Measurements from ENCODE around the gene DCTN5.

DCTN5 gene

DNA sequence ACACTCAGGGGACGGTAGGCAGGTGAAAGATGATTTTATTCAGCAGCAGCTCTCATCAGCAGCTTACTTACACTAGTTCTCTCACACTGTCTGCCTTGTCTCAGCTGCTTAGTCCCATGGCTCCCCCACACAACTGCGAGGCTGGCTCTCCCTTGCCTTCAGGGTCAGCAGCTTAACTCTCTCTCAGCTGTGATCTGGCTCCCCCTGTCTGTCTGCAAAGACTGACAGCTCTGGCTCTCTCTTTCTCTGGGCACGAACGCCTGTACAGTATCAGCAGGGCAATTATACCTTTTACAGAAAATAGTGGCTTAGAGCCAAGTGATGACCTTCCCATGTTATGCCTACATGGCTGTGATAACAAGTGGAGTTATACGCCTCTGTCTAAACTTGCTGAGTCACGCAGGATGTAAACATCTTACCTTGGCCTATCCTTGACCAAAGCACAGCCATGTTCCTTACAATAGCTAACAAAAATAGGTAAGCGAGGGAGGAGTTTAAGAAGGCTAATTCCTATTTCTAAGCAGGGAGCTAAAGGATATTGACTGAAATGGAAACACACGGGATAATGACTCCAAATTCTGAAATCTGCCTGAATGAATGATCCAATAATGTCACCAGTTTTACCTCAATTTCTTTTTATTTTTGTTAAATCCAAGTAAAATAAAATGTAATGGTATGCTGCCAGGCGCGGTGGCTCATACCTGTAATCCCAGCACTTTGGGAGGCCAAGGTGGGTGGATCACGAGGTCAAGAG lies 44.1 kb upstream of the DCTN5 start:
- TF ChIP-seq FOXP2 (optimal IDR thresholded peaks at IDR 0.05; ENCODE audit: borderline replicate concordance, extremely low read depth, extremely low read length, insufficient read depth) (no peak), SIN3A (IDR thresholded peaks at IDR 0.05; ENCODE audit: borderline replicate concordance, insufficient read depth, low read length) (no peak), TAF1 (IDR thresholded peaks at IDR 0.05; ENCODE audit: borderline replicate concordance, insufficient read depth, low read length) (no peak), POLR2AphosphoS5 (IDR thresholded peaks at IDR 0.05; ENCODE audit: low read depth, low read length) (no peak)
- TF ChIP-seq, protein P1, sequence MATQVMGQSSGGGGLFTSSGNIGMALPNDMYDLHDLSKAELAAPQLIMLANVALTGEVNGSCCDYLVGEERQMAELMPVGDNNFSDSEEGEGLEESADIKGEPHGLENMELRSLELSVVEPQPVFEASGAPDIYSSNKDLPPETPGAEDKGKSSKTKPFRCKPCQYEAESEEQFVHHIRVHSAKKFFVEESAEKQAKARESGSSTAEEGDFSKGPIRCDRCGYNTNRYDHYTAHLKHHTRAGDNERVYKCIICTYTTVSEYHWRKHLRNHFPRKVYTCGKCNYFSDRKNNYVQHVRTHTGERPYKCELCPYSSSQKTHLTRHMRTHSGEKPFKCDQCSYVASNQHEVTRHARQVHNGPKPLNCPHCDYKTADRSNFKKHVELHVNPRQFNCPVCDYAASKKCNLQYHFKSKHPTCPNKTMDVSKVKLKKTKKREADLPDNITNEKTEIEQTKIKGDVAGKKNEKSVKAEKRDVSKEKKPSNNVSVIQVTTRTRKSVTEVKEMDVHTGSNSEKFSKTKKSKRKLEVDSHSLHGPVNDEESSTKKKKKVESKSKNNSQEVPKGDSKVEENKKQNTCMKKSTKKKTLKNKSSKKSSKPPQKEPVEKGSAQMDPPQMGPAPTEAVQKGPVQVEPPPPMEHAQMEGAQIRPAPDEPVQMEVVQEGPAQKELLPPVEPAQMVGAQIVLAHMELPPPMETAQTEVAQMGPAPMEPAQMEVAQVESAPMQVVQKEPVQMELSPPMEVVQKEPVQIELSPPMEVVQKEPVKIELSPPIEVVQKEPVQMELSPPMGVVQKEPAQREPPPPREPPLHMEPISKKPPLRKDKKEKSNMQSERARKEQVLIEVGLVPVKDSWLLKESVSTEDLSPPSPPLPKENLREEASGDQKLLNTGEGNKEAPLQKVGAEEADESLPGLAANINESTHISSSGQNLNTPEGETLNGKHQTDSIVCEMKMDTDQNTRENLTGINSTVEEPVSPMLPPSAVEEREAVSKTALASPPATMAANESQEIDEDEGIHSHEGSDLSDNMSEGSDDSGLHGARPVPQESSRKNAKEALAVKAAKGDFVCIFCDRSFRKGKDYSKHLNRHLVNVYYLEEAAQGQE (IDR thresholded peaks at IDR 0.05; ENCODE audit: insufficient read depth in 1 of 2, low read depth in 2 of 2, low read length in 2 of 2) = no peak

DNA sequence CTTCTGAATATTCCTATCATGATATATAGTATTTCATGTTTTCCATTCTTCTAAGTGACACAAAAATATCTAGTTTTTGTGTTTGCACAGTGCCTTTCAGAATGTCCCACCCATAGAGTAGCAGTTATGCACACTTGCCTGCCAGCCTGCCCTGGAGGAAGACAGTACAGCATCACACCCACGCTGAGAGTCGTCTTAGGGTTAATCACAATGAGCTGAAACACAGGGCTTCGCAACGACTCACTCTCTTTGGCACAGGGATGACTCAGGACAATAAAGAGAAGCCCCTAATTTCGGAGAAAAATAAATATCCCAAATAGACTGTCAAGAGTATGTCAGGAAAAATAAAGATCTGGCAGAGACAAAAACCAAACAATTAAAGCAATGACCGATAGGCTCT lies 33.5 kb upstream of the DCTN5 start:
- no peak for TF ChIP-seq SIN3A (IDR thresholded peaks at IDR 0.05; ENCODE audit: borderline replicate concordance, insufficient read depth, low read length)
- TF ChIP-seq TAF1 (IDR thresholded peaks at IDR 0.05; ENCODE audit: borderline replicate concordance, insufficient read depth, low read length) = no peak

DNA sequence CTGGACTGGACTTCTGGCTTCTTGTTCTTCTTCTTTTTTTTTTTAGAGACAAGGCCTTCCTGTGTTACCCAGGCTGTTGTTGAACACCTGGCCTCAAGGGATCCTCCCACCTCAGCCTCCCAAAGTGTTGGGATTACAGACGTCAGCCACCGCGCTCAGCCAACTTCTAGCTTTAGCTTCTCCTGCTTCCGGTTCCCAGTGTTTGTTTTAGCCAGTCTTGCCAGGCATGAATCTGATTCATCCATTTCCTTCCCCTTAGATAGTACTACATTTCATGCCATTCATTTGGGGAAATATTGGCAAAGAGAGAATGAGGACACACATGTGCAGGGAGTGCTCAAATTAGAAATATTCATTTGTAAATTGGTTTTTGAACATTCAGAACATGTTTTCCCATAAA lies 33.1 kb upstream of the DCTN5 start:
- no peak for TF ChIP-seq TAF1 (IDR thresholded peaks at IDR 0.05; ENCODE audit: borderline replicate concordance, insufficient read depth, low read length)
- no peak for TF ChIP-seq POLR2AphosphoS5 (IDR thresholded peaks at IDR 0.05; ENCODE audit: low read depth, low read length)
- no peak for TF ChIP-seq SIN3A (IDR thresholded peaks at IDR 0.05; ENCODE audit: borderline replicate concordance, insufficient read depth, low read length)
- TF ChIP-seq, protein P1 (IDR thresholded peaks at IDR 0.05; ENCODE audit: insufficient read depth in 1 of 2, low read depth in 2 of 2, low read length in 2 of 2) = no peak
- TF ChIP-seq FOXP2 (optimal IDR thresholded peaks at IDR 0.05; ENCODE audit: borderline replicate concordance, extremely low read depth, extremely low read length, insufficient read depth) = no peak

DNA sequence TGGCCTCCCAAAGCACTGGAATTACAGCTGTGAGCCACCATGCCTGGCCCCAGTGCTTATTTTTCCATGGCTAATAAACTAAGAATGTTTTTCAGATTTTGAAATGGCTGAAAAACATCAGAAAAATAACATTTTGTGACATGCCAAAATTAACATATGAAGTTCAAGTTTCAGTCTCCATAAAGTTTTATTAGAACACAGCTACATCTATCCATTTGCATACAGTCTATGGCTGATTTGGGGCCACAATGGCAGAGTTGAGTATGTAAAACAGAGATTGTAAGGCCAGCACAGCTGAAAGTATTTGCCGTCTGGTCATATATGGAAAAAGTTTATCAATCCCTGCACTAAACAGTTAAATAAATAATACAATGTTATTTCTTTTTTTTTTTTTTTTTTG lies 31.3 kb upstream of the DCTN5 start:
- TF ChIP-seq POLR2AphosphoS5 (IDR thresholded peaks at IDR 0.05; ENCODE audit: low read depth, low read length) (no peak), TAF1 (IDR thresholded peaks at IDR 0.05; ENCODE audit: borderline replicate concordance, insufficient read depth, low read length) (no peak), FOXP2 (optimal IDR thresholded peaks at IDR 0.05; ENCODE audit: borderline replicate concordance, extremely low read depth, extremely low read length, insufficient read depth) (no peak), SIN3A (IDR thresholded peaks at IDR 0.05; ENCODE audit: borderline replicate concordance, insufficient read depth, low read length) (no peak)
- TF ChIP-seq, protein P1 (IDR thresholded peaks at IDR 0.05; ENCODE audit: insufficient read depth in 1 of 2, low read depth in 2 of 2, low read length in 2 of 2) = no peak

DNA sequence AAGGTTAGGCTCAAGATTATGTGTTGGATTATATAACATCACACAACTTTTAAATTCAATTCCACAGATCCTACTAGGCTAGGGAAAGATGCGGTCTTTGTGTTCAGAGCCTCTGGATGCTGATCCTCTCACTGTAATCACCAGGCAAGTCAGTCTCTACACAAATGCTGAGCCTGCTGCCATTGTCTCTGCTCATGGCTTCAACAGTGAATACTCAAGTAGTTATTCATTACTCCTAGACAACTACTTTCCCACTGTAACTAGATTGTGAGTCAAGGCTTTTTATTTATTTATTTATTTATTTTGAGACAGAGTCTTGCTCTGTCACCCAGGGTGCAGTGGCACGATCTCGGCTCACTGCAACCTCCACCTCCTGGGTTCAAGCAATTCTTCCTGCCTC lies 29.3 kb upstream of the DCTN5 start:
- no peak for TF ChIP-seq SIN3A (IDR thresholded peaks at IDR 0.05; ENCODE audit: borderline replicate concordance, insufficient read depth, low read length)
- TF ChIP-seq TAF1 (IDR thresholded peaks at IDR 0.05; ENCODE audit: borderline replicate concordance, insufficient read depth, low read length) = no peak

DNA sequence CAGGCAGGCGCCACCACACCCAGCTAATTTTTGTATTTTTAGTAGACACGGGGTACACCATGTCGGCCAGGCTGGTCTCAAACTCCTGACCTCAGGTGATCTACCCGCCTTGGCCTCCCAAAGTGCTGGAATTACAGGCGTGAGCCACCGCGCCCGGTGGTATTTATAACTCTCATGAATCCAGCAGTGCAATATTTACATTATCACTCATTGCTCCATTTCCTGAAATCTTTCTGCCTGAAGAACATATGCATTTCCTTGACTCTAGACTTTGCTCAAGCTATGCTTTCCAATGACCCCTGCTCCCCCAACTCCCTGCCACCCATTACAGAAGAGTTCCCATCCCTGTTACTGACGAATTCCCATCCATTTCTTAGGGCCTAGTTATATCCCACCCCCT lies 25.5 kb upstream of the DCTN5 start:
- no peak for TF ChIP-seq FOXP2 (optimal IDR thresholded peaks at IDR 0.05; ENCODE audit: borderline replicate concordance, extremely low read depth, extremely low read length, insufficient read depth)

DNA sequence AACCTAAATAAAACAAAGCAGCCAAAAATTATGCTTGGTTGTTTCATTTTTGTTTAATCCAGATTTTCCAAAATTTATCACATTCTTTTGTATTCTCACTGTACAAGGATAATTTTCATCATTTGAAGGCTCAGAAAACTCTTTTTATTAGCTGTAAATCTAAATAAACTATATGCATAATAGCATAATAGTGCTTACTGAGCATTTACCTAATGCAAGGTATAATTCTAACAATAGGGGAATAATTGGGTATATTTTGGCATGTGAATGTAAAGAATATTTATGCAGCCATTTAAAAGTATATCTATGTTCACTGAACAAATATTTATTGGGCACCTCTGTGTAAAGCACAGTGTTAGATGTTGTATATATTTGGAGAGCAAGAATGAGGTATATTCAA lies 17.2 kb upstream of the DCTN5 start:
- TF ChIP-seq FOXP2 (optimal IDR thresholded peaks at IDR 0.05; ENCODE audit: borderline replicate concordance, extremely low read depth, extremely low read length, insufficient read depth) (no peak), TAF1 (IDR thresholded peaks at IDR 0.05; ENCODE audit: borderline replicate concordance, insufficient read depth, low read length) (no peak), POLR2AphosphoS5 (IDR thresholded peaks at IDR 0.05; ENCODE audit: low read depth, low read length) (no peak), SIN3A (IDR thresholded peaks at IDR 0.05; ENCODE audit: borderline replicate concordance, insufficient read depth, low read length) (no peak)
- TF ChIP-seq, protein P1 (IDR thresholded peaks at IDR 0.05; ENCODE audit: insufficient read depth in 1 of 2, low read depth in 2 of 2, low read length in 2 of 2) = no peak

Measured in PFSK-1 (cell line).